8988T (cell line): ENCODE data around the gene STARD13.

Experiments
- DNase-seq: peaks from one replicate; pipeline ENCODE4 v3.0.0; 2011

STARD13 gene

GRCh38 chr13:33111414-33112110 lies 174.0 kb downstream of the STARD13 start:
- DNase-seq: no peak

DNA sequence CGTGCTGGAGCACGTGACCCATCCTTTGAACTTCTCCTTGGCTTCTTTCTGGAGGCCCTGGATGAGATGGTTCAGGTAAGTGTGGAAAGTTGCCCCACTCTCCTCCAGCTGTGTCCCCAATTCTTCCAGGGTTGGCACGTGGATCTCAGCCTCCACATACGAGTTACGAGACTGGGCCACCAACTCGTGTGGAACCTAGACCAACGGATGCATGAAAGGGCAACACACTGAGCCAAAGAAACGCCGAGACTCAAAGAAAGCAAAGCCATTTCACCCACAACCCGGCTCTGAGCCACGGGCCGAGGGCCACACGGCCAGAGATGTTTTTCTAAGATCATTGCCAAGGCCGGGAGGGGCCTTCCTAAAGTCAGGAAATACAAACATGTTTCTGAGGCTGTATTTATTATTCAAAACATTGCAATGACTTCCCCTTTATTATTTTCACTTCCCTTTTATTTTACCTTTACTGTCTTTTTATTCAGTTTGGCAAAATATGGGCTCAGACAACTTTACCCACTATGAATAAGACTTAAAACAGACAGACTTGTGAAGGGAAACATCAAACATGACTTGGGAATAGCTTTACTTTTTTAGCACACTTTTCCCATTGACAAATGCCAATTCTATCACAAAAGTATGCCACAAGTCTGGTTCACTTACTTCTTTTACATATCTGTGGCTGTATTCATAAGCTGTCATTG lies 174.7 kb downstream of the STARD13 start:
- no peak for DNase-seq

GRCh38 chr13:33110386-33110712 lies 175.2 kb downstream of the STARD13 start:
- DNase-seq: no peak

DNA sequence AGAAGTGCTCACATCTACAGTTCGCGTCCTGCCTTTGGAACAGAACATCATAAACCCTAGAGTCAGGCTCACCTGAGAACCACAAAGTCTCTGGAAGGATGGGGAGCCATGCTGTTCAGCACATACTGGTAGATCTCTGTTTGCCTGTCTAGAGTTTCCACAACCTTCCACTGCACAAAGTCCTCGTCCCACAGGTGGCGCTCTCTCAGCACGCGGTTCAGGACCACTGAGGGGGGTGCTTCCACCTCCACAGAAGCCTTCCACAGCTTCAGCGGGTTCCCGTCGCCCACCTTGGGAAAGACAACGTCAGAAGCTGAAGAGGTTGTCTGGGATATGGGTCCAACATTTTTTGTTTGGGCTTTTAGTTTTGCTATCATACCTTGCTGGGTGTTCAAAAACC lies 175.8 kb downstream of the STARD13 start:
- peak; percentile 22 for DNase-seq

DNA sequence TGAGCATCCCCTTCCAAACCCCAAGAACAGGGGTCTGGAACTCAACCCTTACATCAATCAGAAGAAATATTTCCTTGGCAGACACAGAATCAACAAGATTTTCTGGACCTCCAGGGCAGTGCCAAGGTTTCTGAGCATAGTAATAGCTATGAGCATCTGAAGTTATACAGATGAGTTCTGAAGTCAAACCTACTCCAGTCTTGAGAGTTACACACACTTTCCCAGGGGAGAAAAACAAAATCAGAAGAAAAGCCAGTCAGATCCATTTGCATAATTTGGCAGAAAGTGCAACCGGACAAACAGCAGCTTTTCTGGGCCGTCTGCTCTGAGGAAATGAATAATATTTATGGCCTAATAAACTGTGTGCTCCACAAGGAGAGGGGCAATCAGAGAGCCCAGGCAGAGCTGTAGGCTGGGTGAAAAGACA lies 176.3 kb downstream of the STARD13 start:
- DNase-seq: no peak

DNA sequence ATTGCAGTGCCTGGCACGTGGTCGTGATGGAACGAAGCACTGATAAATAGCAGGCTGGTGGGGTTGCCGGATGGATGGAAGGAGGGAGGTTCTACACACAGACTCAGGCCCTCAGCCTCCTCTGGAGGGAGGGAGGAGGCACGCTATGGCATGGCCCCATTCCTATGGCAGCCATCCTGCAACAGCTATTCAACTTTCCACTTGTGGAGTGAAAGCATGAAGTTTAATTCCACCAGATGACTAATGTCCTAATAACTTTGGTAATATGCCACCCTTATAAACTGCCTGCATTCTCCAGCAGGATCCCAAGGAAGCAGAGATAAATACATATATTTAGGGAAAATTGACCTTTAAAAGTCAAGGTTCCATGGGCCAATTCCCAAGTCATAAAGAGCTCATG lies 176.9 kb downstream of the STARD13 start:
- DNase-seq: no peak

DNA sequence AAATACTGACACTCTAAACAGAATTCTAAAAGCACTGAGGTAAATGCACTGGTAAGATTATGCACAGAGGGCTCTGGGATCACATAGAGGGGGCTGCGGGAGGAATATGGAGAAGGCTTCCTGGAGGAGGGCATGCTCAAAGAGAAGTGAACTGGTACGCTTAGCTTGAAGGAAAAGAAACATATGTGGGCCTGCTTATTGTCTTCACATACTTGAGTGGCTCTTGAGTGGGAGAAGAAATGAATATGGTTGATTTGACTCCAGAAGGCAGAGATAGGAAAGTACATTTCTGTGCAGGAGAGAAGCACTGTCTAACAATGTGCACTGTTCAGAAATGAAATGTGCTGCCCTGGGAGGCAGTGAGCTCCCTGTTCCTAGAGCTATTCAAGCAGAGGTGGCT lies 178.2 kb downstream of the STARD13 start:
- DNase-seq: no peak

DNA sequence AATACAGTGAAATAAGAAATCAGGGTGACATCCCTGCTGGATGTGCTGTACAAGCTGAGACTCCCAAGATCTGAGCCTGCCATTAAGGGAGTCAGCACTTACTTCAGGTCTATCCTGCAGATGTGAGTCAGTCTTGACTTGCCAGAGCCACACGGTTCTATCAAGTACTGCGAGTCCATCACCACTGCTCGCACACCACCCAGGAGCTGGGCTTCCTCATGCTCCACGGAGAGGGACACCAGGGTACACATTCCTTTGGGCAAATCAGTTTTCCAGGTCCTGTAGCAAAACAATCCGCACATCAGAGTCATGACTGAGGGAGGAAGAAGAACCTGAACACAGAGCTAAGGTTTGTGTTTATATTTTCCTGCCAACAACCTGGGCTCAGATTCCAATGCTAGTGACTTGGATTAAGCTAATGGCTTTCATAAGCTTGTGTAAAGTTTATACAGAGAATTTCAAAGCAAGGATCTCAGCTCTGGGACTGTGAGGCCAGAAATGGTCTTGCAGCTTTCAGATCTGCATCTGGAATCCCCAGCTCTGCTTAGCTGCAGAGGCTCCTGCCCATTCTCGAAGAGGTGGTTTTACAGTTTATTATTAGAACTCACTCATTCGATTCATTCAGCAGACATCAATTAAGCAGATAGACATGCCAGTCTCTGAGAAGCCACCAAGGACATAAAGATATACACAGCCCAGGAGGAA lies 178.7 kb downstream of the STARD13 start:
- no peak for DNase-seq

- no peak for DNase-seq
These were observed 180.1 kb downstream of the STARD13 start for GRCh38 chr13:33105387-33106005.

- DNase-seq: no peak
These were observed 182.1 kb downstream of the STARD13 start for GRCh38 chr13:33103457-33103856.

DNA sequence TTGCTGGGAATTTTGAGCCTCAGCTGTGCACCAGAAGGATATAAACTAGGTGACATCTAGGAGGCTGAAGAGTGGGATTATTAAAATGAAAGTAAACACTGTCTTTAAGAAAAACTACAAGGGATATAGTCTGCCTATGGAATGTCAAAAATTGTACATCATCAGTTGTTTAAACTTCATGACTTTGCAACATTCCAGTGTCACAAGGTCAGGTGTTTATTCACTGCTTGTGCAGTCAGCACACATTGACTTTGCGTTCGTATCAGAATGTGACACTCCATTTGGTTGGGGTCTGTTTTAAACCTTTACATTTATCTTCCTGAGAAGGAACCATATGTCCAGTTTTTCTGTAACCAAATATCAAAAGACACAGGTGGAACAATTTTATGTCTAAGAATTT lies 183.7 kb downstream of the STARD13 start:
- no peak for DNase-seq

- no peak for DNase-seq
These were observed 184.7 kb downstream of the STARD13 start for GRCh38 chr13:33100886-33101285.

DNA sequence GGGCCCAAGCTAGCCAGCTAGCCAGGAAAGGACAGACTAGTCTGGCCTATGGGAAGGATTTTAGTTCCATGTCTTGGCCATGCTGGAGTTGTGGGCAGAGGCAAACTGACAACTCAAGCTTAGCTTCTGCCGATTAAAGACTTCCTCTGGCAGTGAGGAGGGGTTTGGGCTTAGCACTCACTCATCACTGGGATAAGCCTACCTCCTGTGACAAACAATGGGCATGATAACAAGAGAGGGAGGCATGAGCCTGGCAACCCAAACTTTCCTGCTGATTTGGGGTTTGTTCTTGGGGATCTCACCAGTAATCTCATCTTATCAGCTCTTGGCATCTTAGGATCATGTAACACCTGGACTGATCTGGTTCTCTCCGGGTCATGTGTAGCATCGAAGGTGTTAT lies 185.7 kb downstream of the STARD13 start:
- no peak for DNase-seq

DNA sequence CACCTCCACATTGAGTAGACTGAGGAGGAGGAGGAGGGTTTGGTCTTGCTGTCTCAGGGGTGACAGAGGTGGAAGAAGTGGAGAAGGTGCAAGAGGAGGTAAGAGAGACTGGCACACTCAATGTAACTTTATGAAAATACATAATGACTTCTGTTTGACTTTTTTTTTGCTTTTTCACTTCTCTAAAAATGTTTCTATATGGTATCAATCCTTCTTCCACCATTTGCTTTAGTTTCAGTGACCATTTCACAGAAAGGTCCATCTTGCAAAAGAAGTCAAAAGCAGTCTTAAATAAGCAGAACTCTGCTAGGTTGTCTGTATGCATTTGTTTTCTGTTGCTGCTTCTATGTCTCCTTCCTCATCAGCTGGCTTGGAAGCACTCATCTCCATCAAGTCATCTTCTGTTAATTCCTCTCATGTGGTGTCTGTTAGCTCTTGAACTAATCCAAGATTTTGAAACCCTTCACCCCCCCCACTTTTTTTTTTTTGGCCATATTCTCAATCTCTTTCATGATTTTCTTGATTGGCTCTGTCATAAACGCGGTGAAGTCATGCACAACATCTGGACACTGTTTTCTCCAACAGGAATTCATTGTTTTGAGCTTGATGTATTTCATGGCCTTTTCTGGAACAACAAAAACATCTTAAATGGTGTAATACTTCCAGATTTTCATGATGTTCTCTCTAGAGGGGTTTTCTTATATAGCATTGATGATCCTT lies 188.5 kb downstream of the STARD13 start:
- no peak for DNase-seq

DNA sequence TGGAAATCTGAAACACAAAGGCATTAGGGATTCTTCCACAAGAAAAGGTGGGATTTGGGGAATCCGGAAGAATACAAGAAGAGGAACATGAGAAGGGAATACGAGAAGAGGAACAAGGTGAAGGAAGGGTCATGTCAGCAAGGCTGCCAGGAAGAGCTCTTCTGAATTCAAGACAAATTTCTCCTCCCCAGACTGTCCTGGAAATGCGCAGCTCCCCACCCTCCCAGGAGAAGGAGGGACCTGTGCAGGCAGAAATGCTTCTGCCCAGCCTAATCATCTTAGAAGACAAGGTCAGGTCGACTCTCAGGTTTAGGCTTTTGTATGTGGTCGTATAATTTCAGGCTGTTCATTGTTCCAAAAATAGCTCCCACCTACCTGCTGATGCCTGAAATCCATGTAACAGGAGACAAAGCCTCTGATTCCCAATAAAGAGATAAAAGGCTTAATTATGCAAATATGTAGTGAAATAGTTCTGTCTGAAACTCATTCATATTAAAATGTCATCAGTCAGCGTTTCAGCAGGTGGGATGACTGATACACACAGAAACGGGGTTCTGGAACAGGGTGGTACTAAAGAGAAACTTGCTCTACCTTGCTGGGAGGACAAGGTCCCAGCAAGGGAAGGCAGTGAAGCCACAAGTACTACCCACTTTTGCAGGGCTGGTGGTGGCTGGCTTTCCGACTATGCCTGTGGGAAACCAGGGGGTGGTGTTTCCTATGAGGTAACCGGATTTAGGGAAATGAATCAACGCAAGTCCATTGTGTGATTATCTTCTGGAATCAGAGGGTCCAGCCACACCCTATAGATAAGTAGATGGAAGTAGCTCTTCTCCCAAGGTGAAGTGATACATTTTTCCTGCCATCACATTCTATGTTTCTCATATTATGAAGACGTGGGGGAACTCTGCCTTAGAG lies 193.2 kb downstream of the STARD13 start:
- DNase-seq: no peak

GRCh38 chr13:33091415-33091774 lies 194.2 kb downstream of the STARD13 start:
- DNase-seq: no peak

GRCh38 chr13:33090755-33091414 lies 194.7 kb downstream of the STARD13 start:
- no peak for DNase-seq

DNA sequence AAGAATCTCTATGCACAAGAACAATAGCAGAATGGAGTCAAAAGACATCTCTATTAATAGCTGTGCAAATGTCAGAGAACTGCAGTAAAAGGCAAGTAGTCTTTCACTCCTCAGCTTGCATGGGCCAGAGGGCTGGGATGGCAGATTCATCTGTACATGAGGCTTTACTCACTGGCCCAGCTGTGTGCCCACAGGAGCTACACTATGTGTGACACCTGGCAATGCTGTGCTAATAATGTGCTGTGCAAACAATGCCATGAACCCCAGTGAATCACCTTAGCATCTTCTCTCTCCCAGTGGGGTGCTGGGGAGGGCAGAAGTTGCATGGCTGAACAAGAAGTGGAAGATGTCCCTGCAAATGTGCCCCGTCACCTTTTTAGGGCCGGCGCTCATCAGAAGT lies 196.2 kb downstream of the STARD13 start:
- no peak for DNase-seq

GRCh38 chr13:33087790-33088189 lies 197.8 kb downstream of the STARD13 start:
- no peak for DNase-seq

DNA sequence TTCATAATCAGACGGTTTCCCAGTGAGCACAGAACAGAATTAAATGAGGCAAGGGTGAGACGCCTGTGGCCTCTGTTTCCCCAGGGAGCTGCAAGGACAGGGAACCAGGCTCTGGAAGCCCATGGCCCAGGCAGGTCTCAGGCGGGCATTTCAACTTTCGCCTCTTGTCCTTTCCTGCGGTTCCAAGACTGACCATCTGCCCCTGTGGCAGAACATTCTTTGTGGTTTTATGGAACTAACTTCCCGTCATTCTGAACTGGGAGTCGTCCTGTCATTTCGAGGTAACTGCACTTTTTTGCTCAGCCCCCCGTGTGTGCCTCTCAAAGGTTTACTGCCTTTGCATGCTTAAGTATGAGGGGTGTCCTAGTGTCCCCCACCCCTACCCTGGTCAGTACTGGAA lies 198.5 kb downstream of the STARD13 start:
- no peak for DNase-seq

DNA sequence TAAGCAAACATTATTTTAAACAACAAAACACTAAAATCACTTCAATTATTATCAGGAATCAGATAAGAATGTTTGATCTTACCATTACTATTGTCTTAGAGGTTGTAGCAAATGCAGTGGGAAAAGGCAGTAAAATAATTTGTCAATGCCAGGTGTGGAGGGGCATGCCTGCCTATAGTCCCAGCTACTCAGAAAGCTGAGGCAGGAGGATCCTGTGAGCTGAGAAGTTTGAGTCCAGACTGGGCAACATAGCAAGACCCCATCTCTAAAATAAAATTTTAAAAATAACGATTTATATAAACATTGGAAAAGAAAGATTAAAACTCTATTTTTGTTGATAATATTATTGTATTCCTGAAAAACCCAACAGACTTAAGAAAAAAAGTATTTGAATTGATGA lies 202.5 kb downstream of the STARD13 start:
- no peak for DNase-seq

DNA sequence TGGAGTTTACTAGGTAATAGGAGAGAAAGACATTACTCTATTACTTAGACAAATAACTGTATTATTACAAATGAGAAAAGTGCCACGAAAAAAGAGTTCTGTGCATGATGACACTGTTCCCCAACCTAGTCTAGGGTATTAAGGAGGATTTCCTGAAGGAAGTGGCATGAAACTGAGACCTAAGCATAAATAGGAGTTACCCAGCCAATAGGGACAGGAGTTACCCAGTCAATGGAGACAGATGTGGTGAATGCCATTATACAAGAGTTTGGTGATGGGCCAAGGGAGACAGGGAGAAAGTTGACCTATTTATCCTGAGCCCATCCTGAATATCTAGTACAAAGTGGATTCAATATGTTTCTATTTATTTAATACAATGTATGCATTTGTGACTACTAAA lies 203.9 kb downstream of the STARD13 start:
- no peak for DNase-seq
